ACC112 (cell line): ENCODE measurements around the gene EFNB2.

Source experiments
- H2AFZ ChIP-seq: fragments of 200-600 bp; sonication (generic); one replicate; pipeline ENCODE4 v1.6.0; 2017; ENCODE audit warnings: antibody characterized with exemption, low read length; ENCODE audit not compliant: unreplicated experiment
- H3K27ac ChIP-seq: fragments of 200-600 bp; sonication (generic); 2 replicates; pipeline ENCODE4 v1.5.1; 2014; ENCODE audit warnings: low read depth, mild to moderate bottlenecking, antibody characterized with exemption, low read length, moderate library complexity
- H3K27me3 ChIP-seq: fragments of 200-600 bp; sonication (generic); 2 replicates; pipeline ENCODE4 v1.6.1; 2014; ENCODE audit warnings: mild to moderate bottlenecking, antibody characterized with exemption, low read length, moderate library complexity, mixed read lengths; ENCODE audit not compliant: insufficient read depth
- H3K36me3 ChIP-seq: fragments of 200-600 bp; sonication (generic); 2 replicates; pipeline ENCODE4 v1.6.1; 2016; ENCODE audit warnings: mild to moderate bottlenecking, antibody characterized with exemption, low read length, moderate library complexity, mixed read lengths; ENCODE audit not compliant: insufficient read depth
- H3K4me1 ChIP-seq: fragments of 200-600 bp; sonication (generic); one replicate; pipeline ENCODE4 v1.6.1; 2016; ENCODE audit warnings: low read length, mixed read lengths; ENCODE audit not compliant: insufficient read depth, unreplicated experiment, control insufficient read depth
- H3K4me3 ChIP-seq: fragments of 200-600 bp; sonication (generic); 2 replicates; pipeline ENCODE4 v1.5.1; 2014; ENCODE audit warnings: mild to moderate bottlenecking, low read depth, low read length
- H3K79me2 ChIP-seq: fragments of 200-600 bp; sonication (generic); one replicate; pipeline ENCODE4 v1.6.0; 2016; ENCODE audit warnings: low read length; ENCODE audit not compliant: control insufficient read depth, unreplicated experiment, insufficient read depth

EFNB2 gene

GRCh38 chr13:106497079-106497478 is 38.4 kb downstream of the EFNB2 start:
- Histone ChIP-seq H3K36me3 (no peaks in the 10 kb centered on the region), H3K27ac (no peak overlapping the region), H3K4me1 (no peaks in the 10 kb centered on the region), H3K27me3 (no peaks in the 10 kb centered on the region), H3K79me2 (no peaks in the 10 kb centered on the region), H3K4me3 (no peak overlapping the region), H2AFZ (no peak overlapping the region)

- Histone ChIP-seq H2AFZ (no peak overlapping the region), H3K27me3 (no peaks in the 10 kb centered on the region), H3K4me3 (no peak overlapping the region), H3K79me2 (no peaks in the 10 kb centered on the region), H3K4me1 (no peaks in the 10 kb centered on the region), H3K36me3 (no peaks in the 10 kb centered on the region), H3K27ac (no peak overlapping the region)
Observed at GRCh38 chr13:106496072-106496997, 39.1 kb downstream of the EFNB2 start.

- Histone ChIP-seq H3K79me2 (no peaks in the 10 kb centered on the region), H3K36me3 (no peaks in the 10 kb centered on the region), H3K27me3 (no peaks in the 10 kb centered on the region)
Observed at GRCh38 chr13:106494936-106495335, 40.5 kb downstream of the EFNB2 start.

GRCh38 chr13:106494506-106494905 is 41.0 kb downstream of the EFNB2 start:
- Histone ChIP-seq H3K79me2 (no peaks in the 10 kb centered on the region), H3K36me3 (no peaks in the 10 kb centered on the region), H3K27me3 (no peaks in the 10 kb centered on the region), H3K4me1 (no peaks in the 10 kb centered on the region), H2AFZ (no peak overlapping the region), H3K27ac (no peak overlapping the region), H3K4me3 (no peak overlapping the region)

More at GRCh38 chr13:106494936-106495335, 40.5 kb downstream of the EFNB2 start:
- H3K27ac ChIP-seq: no peak overlapping the region
- H3K4me3 ChIP-seq: no peak overlapping the region
- no peak overlapping the region for H2AFZ ChIP-seq
- H3K4me1 ChIP-seq: no peaks in the 10 kb centered on the region

GRCh38 chr13:106493533-106494220 is 41.8 kb downstream of the EFNB2 start:
- H3K36me3 ChIP-seq: no peaks in the 10 kb centered on the region
- no peak overlapping the region for H3K27ac ChIP-seq
- H3K27me3 ChIP-seq: no peaks in the 10 kb centered on the region
- H3K79me2 ChIP-seq: no peaks in the 10 kb centered on the region
- H3K4me3 ChIP-seq: no peak overlapping the region
- no peaks in the 10 kb centered on the region for H3K4me1 ChIP-seq
- no peak overlapping the region for H2AFZ ChIP-seq

GRCh38 chr13:106492588-106493475 is 42.6 kb downstream of the EFNB2 start:
- no peak overlapping the region for H2AFZ ChIP-seq
- H3K4me3 ChIP-seq: no peak overlapping the region
- no peaks in the 10 kb centered on the region for H3K79me2 ChIP-seq
- H3K36me3 ChIP-seq: no peaks in the 10 kb centered on the region
- H3K4me1 ChIP-seq: no peaks in the 10 kb centered on the region
- no peak overlapping the region for H3K27ac ChIP-seq
- no peaks in the 10 kb centered on the region; the same call in 1 of the 2 replicates for H3K27me3 ChIP-seq

GRCh38 chr13:106491928-106492587 is 43.4 kb downstream of the EFNB2 start:
- Histone ChIP-seq H3K79me2 (no peaks in the 10 kb centered on the region), H3K4me1 (no peaks in the 10 kb centered on the region), H3K27me3 (peaks cover 4% of the 10 kb centered on the region; the same call in 1 of the 2 replicates), H2AFZ (no peak overlapping the region), H3K36me3 (no peaks in the 10 kb centered on the region), H3K4me3 (no peak overlapping the region), H3K27ac (no peak overlapping the region)

GRCh38 chr13:106491463-106491862 is 44.0 kb downstream of the EFNB2 start:
- Histone ChIP-seq H2AFZ (no peak overlapping the region), H3K27ac (no peak overlapping the region), H3K4me1 (no peaks in the 10 kb centered on the region), H3K4me3 (no peak overlapping the region), H3K36me3 (no peaks in the 10 kb centered on the region), H3K27me3 (peaks cover 6% of the 10 kb centered on the region; the same call in 1 of the 2 replicates), H3K79me2 (no peaks in the 10 kb centered on the region)

- no peak overlapping the region for H2AFZ ChIP-seq
- H3K27me3 ChIP-seq: peaks cover 6% of the 10 kb centered on the region; the same call in 1 of the 2 replicates
- no peak overlapping the region for H3K4me3 ChIP-seq
- H3K27ac ChIP-seq: no peak overlapping the region
- H3K79me2 ChIP-seq: no peaks in the 10 kb centered on the region
- H3K4me1 ChIP-seq: no peaks in the 10 kb centered on the region
- H3K36me3 ChIP-seq: no peaks in the 10 kb centered on the region
Observed at GRCh38 chr13:106490569-106491321, 44.7 kb downstream of the EFNB2 start.
